ENCODE results near the gene MOSMO.
"Not testable (repeated sequence)": the region's sequence is repeated elsewhere in the genome, so short reads cannot be mapped to it uniquely, and the experiment has no call there.

Gene MOSMO

GRCh38 chr16:22007509-22008214 is at the start of gene MOSMO:
TSS of gene MOSMO (plus strand) at chr16:22008111. CDS start at chr16:22008302, 191 bp downstream.
- DNase-seq = peak; percentile 83

- DNase-seq = no peak
Measured at GRCh38 chr16:21959050-21959449, 48.9 kb upstream of the MOSMO start.

GRCh38 chr16:21962475-21962874 is 45.4 kb upstream of the MOSMO start:
- DNase-seq = no peak

GRCh38 chr16:21963887-21964286 is 44.0 kb upstream of the MOSMO start:
- DNase-seq = no peak

GRCh38 chr16:21964353-21964752 is 43.6 kb upstream of the MOSMO start:
- no peak for DNase-seq

- DNase-seq = no peak
Measured at GRCh38 chr16:21971856-21972255, 36.1 kb upstream of the MOSMO start.

GRCh38 chr16:21973945-21974344 is 34.0 kb upstream of the MOSMO start:
- DNase-seq = no peak

- no peak for DNase-seq
Measured at GRCh38 chr16:21980032-21980431, 27.9 kb upstream of the MOSMO start.

- DNase-seq = no peak
Measured at GRCh38 chr16:21982108-21982507, 25.8 kb upstream of the MOSMO start.

GRCh38 chr16:21984062-21984461 is 23.8 kb upstream of the MOSMO start:
- DNase-seq = no peak

GRCh38 chr16:21985524-21985923 is 22.4 kb upstream of the MOSMO start:
- DNase-seq = no peak

- DNase-seq = no peak
Measured at GRCh38 chr16:21986692-21987246, 21.1 kb upstream of the MOSMO start.

- DNase-seq = no peak
Measured at GRCh38 chr16:21987498-21987897, 20.4 kb upstream of the MOSMO start.

- DNase-seq = no peak
Measured at GRCh38 chr16:21989133-21989532, 18.8 kb upstream of the MOSMO start.

GRCh38 chr16:21989751-21990150 is 18.2 kb upstream of the MOSMO start:
- no peak for DNase-seq

- no peak for DNase-seq
Measured at GRCh38 chr16:21990381-21990944, 17.4 kb upstream of the MOSMO start.

- no peak for DNase-seq
Measured at GRCh38 chr16:21991621-21992020, 16.3 kb upstream of the MOSMO start.

- no peak for DNase-seq
Measured at GRCh38 chr16:21994856-21995465, 12.9 kb upstream of the MOSMO start.

GRCh38 chr16:21996923-21997696 is 10.8 kb upstream of the MOSMO start:
- DNase-seq = no peak

- DNase-seq = no peak
Measured at GRCh38 chr16:21997697-21998480, 10.0 kb upstream of the MOSMO start.

- DNase-seq = no peak
Measured at GRCh38 chr16:22001591-22001990, 6.3 kb upstream of the MOSMO start.

GRCh38 chr16:22002047-22002446 is 5.9 kb upstream of the MOSMO start:
- DNase-seq = not testable (repeated sequence)
